Stimulated activated CD8-positive, alpha-beta memory T cell treated with anti-CD3 and anti-CD28 coated beads, Interleukin-15, amount 100 ng/mL, for 1 hour (primary cell): ENCODE data around the gene CATSPER3.
"Not testable (repeated sequence)": the region's sequence is repeated elsewhere in the genome, so short reads cannot be mapped to it uniquely, and the experiment has no call there.

Source experiments
- DNase-seq: peaks from one replicate; pipeline ENCODE4 v3.0.0-alpha.2; 2020; ENCODE audit warnings: low read depth

The CATSPER3 gene

DNA sequence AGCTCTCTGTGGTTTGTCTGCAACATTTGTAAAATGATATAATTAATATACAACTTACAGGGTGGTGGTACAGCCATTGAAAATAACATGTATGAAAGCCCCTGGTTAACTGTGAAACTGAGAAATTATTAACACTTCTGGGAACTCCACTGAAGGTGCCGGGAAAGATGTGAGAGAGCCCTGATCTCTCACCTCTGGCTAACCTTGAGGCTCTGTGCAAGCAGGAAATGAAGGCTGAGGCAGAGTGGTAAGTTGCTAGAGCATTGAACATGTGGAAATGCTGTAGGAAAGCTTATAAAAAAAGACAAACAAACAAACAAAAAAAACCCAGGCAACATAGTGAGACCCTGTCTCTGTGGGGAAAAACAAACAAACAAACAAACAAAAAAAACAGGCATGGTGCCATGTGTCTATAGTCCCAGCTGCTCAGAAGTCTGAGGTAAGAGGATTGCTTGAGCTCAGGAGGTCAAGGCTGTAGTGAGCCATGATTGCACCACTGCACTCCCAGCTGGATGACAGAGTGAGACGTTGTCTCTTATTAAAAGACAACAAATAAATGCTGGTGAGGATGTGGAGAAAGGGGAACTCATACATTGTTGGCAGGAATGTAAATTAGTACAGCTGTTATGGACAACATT lies 7.5 kb downstream of the CATSPER3 start:
- DNase-seq: no peak

DNA sequence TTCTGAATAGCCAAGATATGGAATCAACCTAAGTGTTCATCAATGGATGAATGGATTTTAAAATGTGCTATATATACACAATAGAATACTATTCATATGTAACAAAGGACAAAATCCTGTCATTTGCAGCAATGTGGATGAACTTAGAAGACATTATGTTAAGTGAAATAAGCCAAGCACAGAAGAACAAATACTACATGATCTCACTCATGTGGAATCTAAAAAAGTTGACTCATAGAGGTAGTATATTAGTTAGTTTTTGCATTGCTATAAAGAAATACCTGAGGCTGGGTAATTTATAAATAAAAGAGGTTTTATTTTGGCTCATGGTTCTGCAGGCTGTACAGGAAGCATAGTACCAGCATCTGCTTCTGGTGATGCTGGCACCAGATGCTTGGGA lies 8.1 kb downstream of the CATSPER3 start:
- no peak for DNase-seq

DNA sequence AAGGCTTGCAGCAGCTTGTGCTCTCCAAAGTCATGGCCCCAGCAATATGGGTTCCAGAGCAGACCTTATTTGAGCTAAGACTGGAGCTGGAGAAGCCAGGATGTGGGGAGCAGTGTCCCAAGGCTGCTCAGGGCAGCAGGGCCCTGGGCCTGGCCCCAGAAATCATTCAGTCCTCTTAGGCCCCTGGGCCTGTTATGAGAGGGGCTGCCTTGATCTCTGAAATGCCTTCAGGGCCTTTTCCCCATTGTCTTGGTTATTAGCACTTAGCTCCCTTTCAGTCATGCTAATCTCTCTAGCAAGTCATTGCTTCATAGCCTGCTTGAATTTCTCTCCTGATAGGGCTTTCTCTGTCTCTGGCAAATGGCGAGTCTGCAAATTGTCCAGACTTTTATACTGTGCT lies 9.1 kb downstream of the CATSPER3 start:
- no peak for DNase-seq

DNA sequence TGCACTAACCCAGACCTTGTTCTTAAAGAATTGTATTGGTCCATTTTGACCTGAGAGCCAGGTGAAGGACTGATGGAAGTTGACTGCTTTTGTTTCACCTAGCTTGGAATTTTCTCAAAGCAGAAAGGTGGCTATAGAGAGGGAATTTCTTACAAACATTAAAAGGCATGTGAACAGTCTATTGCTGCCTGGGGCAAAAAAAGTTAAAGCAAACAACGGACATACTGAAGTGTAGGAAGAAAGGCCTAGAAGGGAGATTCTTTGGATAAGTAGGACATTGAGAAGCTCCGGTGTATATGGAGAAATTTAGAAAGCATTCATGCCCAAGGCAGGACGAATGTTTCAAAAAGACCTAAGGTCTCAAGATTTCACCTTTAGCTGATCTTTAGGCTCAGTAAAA lies 11.7 kb downstream of the CATSPER3 start:
- no peak for DNase-seq

DNA sequence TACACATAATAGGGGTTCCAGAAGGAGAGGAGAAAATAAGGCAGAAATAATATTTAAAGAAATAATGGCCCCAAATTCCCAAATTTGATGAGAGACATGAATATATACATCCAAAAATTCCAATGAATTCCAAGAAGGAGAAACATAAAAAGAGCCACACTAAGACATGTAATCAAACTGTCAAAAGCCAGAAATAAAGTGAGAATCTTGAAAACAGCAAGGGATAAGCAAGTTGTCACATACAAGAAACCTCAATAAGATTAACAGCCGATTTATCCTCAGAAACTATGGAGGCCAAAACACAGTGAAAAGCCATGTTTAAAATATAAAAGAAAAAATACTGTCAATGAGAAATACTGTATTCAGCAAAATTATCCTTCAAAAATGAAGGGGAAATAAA lies 14.5 kb downstream of the CATSPER3 start:
- DNase-seq: no peak

DNA sequence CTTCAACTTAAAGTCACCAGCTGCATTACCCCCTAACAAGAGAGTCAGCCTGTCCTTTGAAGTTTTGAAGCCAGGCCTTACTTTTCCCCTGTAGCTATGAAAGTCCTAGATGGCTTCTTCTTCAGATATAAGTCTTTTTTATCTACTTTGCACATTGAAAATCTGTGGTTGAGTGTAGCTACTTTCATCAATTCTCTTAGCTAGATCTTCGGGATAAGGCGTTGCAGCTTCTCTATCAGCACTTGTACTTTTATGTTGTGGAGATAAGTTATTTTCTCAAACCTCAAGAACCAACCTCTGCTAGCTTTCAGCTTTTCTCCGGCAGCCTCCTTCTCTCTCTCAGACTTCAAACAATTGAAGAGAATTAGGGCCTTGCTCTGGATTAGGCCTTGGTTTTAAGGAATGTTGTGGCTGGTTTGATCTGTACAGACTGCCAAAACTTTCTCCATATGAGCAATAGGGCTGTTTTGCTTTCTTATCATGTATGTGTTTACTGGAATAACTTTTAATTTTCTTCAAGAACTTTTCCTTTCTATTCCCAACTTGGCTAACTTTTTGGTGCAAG lies 21.6 kb downstream of the CATSPER3 start:
- no peak for DNase-seq

DNA sequence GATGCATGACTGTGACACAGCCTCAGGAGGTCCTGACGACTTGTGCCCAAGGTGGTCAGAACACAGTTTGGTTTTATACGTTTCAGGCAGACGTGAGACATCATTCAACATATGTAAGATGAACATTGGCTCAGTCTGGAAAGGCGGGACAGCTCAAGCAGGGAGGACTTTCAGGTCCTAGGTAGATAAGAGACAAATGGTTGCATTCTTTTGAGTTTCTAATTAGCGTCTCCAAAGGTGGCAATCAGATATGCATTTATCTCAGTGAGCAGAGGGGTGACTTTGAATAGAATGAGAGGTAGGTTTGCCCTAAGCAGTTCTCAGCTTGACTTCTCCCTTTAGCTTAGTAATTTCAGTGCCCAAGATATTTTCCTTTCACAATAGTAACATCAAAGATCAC lies 22.5 kb downstream of the CATSPER3 start:
- not testable (repeated sequence) for DNase-seq

DNA sequence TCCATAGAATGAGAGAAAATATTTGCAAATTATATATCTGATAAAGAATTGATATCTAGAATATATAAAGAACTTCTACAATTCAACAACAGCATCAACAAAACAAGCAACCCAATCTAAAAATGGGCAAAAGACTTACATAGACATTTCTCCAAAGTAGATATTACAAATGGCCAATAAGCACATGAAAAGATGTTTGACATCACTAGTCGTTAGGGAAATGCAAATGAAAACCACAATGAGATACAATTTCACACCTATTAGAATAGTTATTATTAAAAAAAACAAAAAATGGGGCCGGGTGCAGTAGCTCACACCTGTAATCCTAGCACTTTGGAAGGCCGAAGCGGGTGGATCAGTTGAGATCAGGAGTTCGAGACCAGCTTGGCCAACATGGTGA lies 24.4 kb downstream of the CATSPER3 start:
- no peak for DNase-seq

DNA sequence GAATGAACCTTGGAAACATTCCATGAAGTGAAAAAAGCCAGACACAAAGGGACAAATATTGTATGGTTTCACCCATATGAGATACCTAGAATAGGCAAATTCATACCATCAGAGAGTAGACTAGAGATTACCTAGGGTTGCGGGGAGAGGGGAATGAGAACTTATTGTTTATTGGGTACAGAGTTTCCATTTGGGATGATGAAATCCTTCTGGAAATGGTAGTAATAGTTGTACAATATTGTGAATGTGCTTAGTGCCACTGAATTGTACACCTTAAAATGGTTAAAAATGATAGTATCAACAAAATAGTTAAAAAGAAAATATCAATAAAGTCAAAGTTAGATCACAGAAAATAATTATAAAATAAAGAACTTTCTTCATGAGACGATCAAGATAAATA lies 25.5 kb downstream of the CATSPER3 start:
- no peak for DNase-seq

DNA sequence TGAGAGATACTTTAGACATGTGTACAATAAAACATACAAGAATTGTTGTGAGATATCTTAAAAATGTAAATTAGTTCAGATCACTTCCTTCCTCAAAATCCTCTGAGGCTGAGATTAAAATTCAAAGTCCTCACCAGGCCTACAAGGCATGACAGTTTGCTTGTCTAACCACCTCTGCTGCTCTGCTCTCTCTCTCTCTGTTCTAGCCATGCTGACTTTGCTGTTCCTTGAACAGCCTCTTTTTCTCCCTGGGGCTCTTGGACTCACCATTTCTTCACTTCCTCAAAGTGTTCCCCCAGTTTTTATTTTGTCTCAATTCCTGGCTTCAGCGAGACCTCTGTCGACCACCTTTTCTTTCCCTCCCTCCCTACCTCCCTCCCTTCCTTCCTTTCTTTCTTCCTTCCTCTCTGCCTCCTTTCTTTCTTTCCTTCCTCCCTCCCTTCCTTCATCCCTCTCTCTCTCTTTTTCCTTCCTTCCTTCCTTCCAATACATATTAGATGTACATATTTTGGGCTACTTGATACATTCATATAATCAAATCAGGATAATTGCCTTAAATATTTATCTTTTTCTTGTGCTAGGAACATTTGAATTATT lies 27.0 kb downstream of the CATSPER3 start:
- DNase-seq: no peak

DNA sequence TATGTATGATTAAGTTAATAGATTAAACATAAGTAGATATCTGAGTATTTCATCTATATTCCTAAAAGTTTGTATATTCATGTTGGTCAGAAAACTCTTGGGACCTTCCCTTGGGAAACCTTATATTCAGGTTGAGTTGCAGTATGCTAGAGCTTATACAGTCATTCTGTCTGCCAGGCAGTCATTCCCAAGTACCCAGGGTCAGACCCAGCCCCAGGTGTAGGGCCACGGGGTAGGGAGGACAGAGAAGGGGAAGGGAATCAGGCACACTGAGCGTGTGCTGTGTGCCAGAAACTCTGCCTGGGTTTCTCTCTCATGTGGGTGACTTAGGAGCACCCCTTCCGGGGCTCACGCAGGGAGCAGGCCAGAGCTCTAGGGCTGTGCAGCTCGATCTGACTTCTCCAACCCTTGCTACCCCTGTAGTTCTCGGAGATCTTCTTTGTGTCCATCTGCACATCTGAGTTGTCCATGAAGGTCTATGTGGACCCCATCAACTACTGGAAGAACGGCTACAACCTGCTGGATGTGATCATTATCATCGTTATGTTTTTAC lies 28.2 kb downstream of the CATSPER3 start:
- DNase-seq: no peak

DNA sequence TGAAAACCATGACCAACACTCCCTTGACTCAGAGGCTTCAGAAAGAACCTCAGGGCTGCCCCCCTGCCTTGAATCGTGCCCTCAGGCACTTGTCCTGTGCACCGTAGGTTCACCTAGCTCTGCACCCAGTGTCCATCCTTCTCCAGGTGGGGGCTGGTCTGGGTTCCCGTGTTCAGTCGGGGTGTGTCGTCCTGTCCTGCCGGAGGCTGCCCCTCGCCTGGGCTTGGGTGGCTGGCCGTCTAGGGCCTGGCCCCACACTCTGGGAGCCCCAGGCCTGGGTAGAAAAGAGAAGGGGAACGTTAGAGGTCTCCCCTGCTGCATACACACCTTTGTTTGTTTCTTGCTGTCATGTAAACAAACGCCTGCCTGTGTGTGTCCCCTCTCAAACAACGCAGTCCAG lies 29.3 kb downstream of the CATSPER3 start:
- no peak for DNase-seq

DNA sequence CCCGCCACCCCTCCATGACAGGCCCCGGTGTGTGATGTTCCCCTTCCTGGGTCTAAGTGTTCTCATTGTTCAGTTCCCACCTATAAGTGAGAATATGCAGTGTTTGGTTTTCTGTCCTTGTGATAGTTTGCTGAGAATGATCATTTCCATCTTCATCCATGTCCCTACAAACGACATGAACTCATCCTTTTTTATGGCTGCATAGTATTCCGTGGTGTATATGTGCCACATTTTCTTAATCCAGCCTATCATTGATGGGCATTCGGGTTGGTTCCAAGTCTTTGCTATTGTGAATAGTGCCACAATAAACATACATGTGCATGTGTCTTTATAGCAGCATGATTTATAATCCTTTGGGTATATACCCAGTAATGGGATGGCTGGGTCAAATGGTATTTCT lies 30.4 kb downstream of the CATSPER3 start:
- not testable (repeated sequence) for DNase-seq

DNA sequence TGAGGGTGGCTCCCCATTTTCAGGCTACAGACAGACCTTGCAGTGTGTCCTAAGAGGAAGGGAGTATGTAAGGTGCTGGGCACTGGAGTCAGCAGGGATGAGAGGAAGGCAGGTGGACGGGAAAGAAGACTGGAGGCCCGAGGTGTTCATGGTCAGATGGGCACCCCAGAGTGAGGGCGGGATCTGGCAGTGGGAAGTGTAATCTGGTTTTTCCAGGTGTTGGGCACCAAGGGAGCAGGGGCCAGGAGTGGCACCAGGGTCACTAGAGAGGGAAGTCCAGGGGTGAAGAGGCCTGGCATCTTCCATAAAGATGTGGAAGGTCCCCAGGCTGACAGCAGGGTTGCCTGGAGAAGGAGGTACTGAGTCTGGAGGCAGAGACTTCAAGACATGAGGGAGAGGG lies 36.7 kb downstream of the CATSPER3 start:
- no peak for DNase-seq

DNA sequence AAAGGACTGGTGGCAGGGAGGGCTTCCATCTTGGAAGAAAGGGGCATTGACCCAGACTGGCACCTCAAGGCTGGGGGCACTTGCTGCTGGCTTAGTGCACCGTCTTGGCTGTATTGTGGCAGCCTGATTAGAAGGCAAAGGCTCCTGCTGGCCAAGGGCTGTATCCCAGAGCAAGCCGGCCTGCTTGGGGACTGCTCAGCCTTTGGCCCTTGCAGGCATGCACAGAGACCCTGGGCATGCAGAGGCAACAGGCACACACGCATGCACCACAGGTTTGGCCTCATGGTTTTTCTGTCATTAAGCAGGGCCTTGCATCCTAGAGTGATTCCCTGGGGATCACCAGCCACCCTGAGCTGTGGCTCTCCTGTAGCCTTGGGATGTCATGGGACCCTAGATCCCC lies 37.4 kb downstream of the CATSPER3 start:
- no peak for DNase-seq

DNA sequence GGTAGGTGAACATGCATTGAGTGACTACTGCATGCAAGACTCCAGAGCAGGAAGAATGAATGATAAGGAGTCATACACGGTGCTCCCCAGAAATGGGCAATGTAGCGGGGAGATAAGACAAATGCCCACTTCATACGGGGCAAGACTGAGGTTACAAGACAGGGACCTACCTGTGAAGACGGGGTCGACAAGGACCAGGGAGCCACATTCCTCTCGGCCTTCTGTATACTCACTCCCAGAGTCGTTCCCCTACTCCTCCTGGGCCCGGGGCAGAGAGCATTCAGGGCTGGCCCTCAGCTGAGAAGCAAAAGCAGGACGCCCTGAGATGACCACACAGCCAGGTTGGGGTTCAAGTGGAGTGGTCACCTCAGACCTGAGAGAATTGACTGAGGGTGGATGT lies 39.6 kb downstream of the CATSPER3 start:
- DNase-seq: no peak

DNA sequence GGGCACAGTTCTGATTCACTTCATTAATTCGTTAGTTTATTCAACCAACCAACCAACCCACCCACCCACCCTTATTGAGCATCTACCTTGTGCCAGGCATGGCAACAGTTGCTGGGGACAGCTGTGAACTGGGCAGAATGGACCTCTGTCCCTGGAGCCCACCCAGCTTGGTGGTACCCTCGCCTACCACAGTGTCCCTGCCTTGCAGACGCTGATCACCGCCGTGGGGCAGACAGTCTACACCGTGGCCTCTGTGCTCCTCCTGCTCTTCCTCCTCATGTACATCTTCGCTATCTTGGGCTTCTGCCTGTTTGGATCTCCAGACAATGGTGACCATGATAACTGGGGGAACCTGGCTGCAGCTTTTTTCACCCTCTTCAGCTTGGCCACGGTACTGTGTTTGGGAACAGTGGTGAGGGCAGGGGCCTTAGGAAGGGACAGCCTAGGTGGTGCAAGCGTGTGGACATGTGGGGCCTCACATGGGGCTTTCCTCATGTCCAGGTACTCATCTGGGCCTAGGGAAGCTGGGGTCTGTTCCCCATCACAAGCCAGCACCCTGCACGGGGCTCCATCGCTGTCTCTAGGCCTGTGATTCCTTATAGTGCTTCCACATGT lies 40.1 kb downstream of the CATSPER3 start:
- no peak for DNase-seq

DNA sequence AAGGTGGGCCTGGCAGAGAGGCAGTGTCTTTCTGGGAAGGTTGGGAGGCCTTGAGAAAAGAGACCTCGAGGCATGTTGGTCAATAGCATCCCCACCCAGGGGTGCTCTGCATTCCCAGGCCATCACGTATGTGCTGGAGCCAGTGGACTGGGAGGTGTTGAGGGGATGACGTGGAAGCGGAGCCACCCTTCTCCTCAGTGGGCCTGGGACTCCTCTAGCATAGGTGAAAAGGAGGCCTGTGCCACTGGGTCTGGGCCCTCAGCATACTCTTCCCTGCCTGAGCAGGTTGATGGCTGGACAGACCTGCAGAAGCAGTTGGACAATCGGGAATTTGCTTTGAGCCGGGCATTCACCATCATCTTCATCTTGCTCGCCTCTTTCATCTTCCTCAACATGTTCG lies 40.8 kb downstream of the CATSPER3 start:
- no peak for DNase-seq

DNA sequence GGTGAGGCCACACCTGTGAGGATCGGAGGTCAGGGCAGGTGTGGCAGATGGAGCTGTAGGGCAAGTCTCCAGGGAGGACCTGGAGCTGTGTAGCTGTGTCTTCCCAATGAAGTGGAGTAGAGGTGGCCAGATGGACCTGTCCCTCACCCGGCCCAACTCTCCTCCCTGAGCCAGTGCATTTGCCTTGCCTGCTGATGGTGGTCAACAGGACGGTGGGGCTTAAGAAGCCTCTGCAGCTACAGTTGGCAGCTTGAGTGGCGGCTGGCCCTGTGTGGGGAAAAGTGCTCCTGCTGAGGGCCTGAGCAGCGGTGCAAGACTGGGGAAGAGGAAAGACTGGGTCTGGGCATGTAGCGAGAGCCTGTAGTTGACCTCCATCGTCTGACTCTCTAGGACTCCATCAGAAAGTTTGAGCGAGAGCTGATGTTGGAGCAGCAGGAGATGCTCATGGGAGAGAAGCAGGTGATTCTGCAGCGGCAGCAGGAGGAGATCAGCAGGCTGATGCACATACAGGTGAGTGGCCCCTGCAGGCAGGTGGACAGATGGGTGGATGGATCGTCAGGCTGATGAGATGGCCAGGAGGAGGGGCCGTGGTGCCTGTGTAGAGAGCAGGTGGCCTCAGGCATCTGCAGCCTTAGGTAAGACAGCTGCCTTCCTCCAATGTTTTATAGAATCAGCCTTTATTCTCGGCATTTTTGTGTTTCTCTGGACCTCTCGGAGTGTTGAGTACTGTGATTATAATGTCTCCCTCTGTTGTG lies 41.5 kb downstream of the CATSPER3 start:
- DNase-seq: no peak

DNA sequence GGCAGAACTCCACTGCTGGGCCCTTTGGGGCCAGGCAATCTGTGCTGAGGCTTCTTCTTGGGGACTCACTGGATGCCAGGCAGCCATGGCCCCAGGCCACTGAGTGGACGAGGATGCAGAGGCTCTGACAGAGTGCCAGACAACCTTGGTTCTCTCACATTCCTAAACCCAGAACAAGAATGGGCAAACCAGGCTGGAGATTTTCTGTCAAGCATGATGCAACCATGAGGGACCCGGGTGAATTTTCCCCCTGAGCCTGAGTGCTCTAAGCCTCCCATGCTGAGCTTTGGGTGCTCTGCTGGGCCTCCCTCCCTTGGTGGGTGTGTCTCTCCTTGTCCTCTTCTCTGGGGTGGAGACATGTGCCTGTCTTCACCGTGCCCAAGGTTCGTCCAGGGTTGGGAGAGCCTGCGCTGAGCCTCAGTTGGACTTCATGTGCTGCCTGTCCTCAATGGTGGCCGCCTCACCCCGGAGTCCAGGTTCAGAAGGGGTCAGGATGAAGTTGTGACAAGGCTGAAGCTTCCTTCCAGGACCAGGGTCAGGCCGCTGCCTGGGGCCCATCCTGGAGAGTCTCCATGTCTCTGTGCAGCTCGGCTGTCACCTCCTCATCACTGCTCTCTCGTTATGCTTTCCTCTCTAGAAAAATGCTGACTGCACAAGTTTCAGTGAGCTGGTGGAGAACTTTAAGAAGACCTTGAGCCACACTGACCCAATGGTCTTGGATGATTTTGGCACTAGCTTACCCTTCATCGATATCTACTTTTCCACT lies 42.2 kb downstream of the CATSPER3 start:
- no peak for DNase-seq

DNA sequence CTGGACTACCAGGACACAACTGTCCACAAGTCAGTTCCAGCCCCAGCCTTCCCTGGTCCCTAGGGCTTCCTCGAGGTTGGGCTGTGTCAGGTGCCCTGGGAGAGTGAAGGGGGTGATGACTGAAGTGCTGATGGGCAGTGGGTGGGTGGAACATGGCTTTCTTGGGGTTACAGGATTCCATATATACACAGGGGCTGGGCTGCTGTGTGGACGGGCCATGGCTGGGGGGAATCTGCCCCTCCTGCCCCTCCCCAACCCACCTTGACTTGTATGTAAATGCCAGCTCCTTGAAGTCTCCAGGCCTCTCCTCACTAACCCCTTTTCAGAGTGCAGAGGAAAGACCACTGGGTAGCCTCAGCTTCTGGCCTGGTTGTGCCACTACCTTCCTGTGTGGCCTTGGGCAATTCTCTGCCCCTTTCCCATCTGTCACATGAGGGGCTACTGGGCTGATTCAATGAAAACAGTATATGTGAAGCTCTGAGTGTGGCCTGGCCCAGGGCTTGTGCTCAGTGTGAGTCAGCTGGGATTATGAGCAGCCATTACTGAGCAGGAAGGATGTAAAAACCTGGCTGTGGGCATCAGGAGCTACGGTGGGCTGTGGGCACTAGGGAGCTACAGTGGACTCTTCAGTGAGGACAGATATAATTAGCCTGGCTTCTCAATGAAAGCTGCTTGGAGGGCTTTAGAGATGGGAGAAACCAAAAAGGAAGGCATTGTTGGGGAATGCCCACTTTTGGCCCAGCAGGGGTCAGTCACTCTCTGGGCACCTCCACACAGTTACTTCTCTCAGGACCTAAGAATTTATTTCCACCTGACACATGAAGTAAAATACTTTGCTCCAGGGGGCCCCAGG lies 43.0 kb downstream of the CATSPER3 start:
- DNase-seq: no peak
